Measurements from ENCODE around the gene MBNL2.

MBNL2 gene

GRCh38 chr13:97264663-97265062 lies 42.5 kb downstream of the MBNL2 start:
- H3K4me2 ChIP-seq (ENCODE audit: low read depth, low read length) = no peak overlapping the region

GRCh38 chr13:97266332-97266731 lies 44.2 kb downstream of the MBNL2 start:
- TF ChIP-seq EZH2 (optimal IDR thresholded peaks at IDR 0.05; ENCODE audit: low read depth, low read length) (no peak), EZH2phosphoT487 (IDR thresholded peaks at IDR 0.05; ENCODE audit: low read length) (no peak), CTCF (IDR thresholded peaks at IDR 0.05; ENCODE audit: low read length) (no peak)
- Histone ChIP-seq H3K79me2 (ENCODE audit: low read length) (peaks cover 65% of the 10 kb centered on the region), H3K4me3 (ENCODE audit: low read length) (no peak overlapping the region), H3K9me3 (replicated peaks; ENCODE audit: insufficient read depth, low read length) (no peaks in the 10 kb centered on the region), H3K9ac (ENCODE audit: low read length) (no peak overlapping the region), H3K27me3 (replicated peaks; ENCODE audit: insufficient read depth, low read length) (no peaks in the 10 kb centered on the region), H3K27ac (ENCODE audit: low read length) (no peak overlapping the region), H3K4me1 (ENCODE audit: low read length) (no peaks in the 10 kb centered on the region), H3K9me2 (replicated peaks; ENCODE audit: insufficient read depth, low read length) (no peaks in the 10 kb centered on the region), H3K36me3 (replicated peaks; ENCODE audit: insufficient read depth, low read length) (no peaks in the 10 kb centered on the region), H2AFZ (ENCODE audit: low read length) (no peak overlapping the region), H4K20me1 (ENCODE audit: insufficient read depth, low read length) (no peaks in the 10 kb centered on the region), H3F3A (ENCODE audit: insufficient read depth, low read length) (no peaks in the 10 kb centered on the region), H3K4me2 (ENCODE audit: low read depth, low read length) (no peak overlapping the region)
- DNase-seq = no peak

More at GRCh38 chr13:97264663-97265062, 42.5 kb downstream of the MBNL2 start:
- Histone ChIP-seq H3F3A (ENCODE audit: insufficient read depth, low read length) (no peaks in the 10 kb centered on the region), H3K27ac (ENCODE audit: low read length) (no peak overlapping the region), H3K4me3 (ENCODE audit: low read length) (no peak overlapping the region), H3K36me3 (replicated peaks; ENCODE audit: insufficient read depth, low read length) (no peaks in the 10 kb centered on the region), H3K79me2 (ENCODE audit: low read length) (peaks cover 70% of the 10 kb centered on the region), H3K9me2 (replicated peaks; ENCODE audit: insufficient read depth, low read length) (no peaks in the 10 kb centered on the region), H3K9ac (ENCODE audit: low read length) (no peak overlapping the region), H3K4me1 (ENCODE audit: low read length) (no peaks in the 10 kb centered on the region), H3K9me3 (replicated peaks; ENCODE audit: insufficient read depth, low read length) (no peaks in the 10 kb centered on the region), H2AFZ (ENCODE audit: low read length) (no peak overlapping the region), H4K20me1 (ENCODE audit: insufficient read depth, low read length) (no peaks in the 10 kb centered on the region), H3K27me3 (replicated peaks; ENCODE audit: insufficient read depth, low read length) (no peaks in the 10 kb centered on the region)
- DNase-seq = no peak
- no peak for TF ChIP-seq EZH2phosphoT487 (IDR thresholded peaks at IDR 0.05; ENCODE audit: low read length)
- no peak for TF ChIP-seq EZH2 (optimal IDR thresholded peaks at IDR 0.05; ENCODE audit: low read depth, low read length)
- no peak for TF ChIP-seq CTCF (IDR thresholded peaks at IDR 0.05; ENCODE audit: low read length)

GRCh38 chr13:97266772-97267417 lies 44.8 kb downstream of the MBNL2 start:
- Histone ChIP-seq H3K36me3 (replicated peaks; ENCODE audit: insufficient read depth, low read length) (no peaks in the 10 kb centered on the region), H3K9ac (ENCODE audit: low read length) (no peak overlapping the region), H3K9me3 (replicated peaks; ENCODE audit: insufficient read depth, low read length) (no peaks in the 10 kb centered on the region), H3K27me3 (replicated peaks; ENCODE audit: insufficient read depth, low read length) (no peaks in the 10 kb centered on the region), H2AFZ (ENCODE audit: low read length) (no peak overlapping the region), H3F3A (ENCODE audit: insufficient read depth, low read length) (no peaks in the 10 kb centered on the region), H4K20me1 (ENCODE audit: insufficient read depth, low read length) (no peaks in the 10 kb centered on the region), H3K79me2 (ENCODE audit: low read length) (peaks cover 65% of the 10 kb centered on the region), H3K4me1 (ENCODE audit: low read length) (no peaks in the 10 kb centered on the region), H3K4me2 (ENCODE audit: low read depth, low read length) (no peak overlapping the region), H3K9me2 (replicated peaks; ENCODE audit: insufficient read depth, low read length) (no peaks in the 10 kb centered on the region), H3K4me3 (ENCODE audit: low read length) (no peak overlapping the region), H3K27ac (ENCODE audit: low read length) (no peak overlapping the region)
- TF ChIP-seq EZH2 (optimal IDR thresholded peaks at IDR 0.05; ENCODE audit: low read depth, low read length) (no peak), EZH2phosphoT487 (IDR thresholded peaks at IDR 0.05; ENCODE audit: low read length) (no peak), CTCF (IDR thresholded peaks at IDR 0.05; ENCODE audit: low read length) (no peak)
- no peak for DNase-seq

All from MM.1S (cell line).